IMR-90 (cell line): ENCODE measurements around the gene TKFC. TPM values are rescaled to one million over a fixed set of nuclear protein-coding genes. Genes with fewer than 3 reads are reported as not detected.

Experiments used
- ATAC-seq: fragments of 200-7000 bp; cut with Tn5 transposase; 2 replicates; pipeline ENCODE4 v1.9.1; 2020; ENCODE audit warnings: low read depth, mild to moderate bottlenecking, moderate library complexity
- BruUV-seq: library from RNA; stranded (reverse); fragments of 400-500 nt; replicated peaks from 2 replicates; lab custom pipeline; 2021; lab: Mats Ljungman, UMichigan
- CTCF ChIA-PET: fragments of 300-600 bp; formaldehyde crosslinking; extraction: SDS; loops from one replicate; lab custom pipeline; 2021; ENCODE audit warnings: antibody characterized with exemption; lab: Yijun Ruan, JAX
- POLR2A ChIA-PET: fragments of 300-600 bp; sonication (Branson Sonifier 250); formaldehyde crosslinking; loops from one replicate; lab custom pipeline; 2022; ENCODE audit warnings: antibody characterized with exemption; ENCODE audit not compliant: unreplicated experiment; lab: Charles Lee
- DNase-seq: peaks from one replicate; pipeline ENCODE4 v3.0.0; 2013
- H2AFZ ChIP-seq: replicated peaks from 2 replicates; pipeline ENCODE3; 2013; ENCODE audit warnings: low read length, mild to moderate bottlenecking; ENCODE audit not compliant: poor library complexity
- H2AK5ac ChIP-seq: 2 replicates; pipeline ENCODE4 v1.6.1; 2013; ENCODE audit warnings: low read depth, low read length, inconsistent platforms
- H2AK9ac ChIP-seq: replicated peaks from 2 replicates; pipeline ENCODE3; 2013; ENCODE audit warnings: mild to moderate bottlenecking, low read depth, low read length, moderate library complexity; ENCODE audit not compliant: poor library complexity
- H2BK120ac ChIP-seq: 2 replicates; pipeline ENCODE4 v1.6.1; 2013; ENCODE audit warnings: low read depth, low read length, inconsistent platforms
- H2BK15ac ChIP-seq: 3 replicates; pipeline ENCODE4 v1.6.1; 2013; ENCODE audit warnings: low read depth, low read length, inconsistent platforms
- H2BK20ac ChIP-seq: 2 replicates; pipeline ENCODE4 v1.6.1; 2013; ENCODE audit warnings: low read depth, mild to moderate bottlenecking, inconsistent platforms, low read length, moderate library complexity
- H2BK5ac ChIP-seq: 2 replicates; pipeline ENCODE4 v1.6.1; 2013; ENCODE audit warnings: mild to moderate bottlenecking, low read depth, low read length, inconsistent platforms; ENCODE audit not compliant: poor library complexity, severe bottlenecking
- H3K14ac ChIP-seq: replicated peaks from 2 replicates; pipeline ENCODE4 v1.6.1; 2013; ENCODE audit warnings: low read depth, low read length, inconsistent platforms
- H3K18ac ChIP-seq: 2 replicates; pipeline ENCODE4 v1.6.1; 2013; ENCODE audit warnings: low read depth, low read length, control low read depth
- H3K23ac ChIP-seq: 2 replicates; pipeline ENCODE4 v1.6.1; 2013; ENCODE audit warnings: low read depth, low read length, inconsistent platforms
- H3K27ac ChIP-seq: 2 replicates; pipeline ENCODE4 v1.5.1; 2013; ENCODE audit warnings: mild to moderate bottlenecking, control low read depth, low read length; ENCODE audit not compliant: insufficient read depth
- H3K27me3 ChIP-seq: 2 replicates; pipeline ENCODE4 v1.6.1; 2013; ENCODE audit warnings: low read length; ENCODE audit not compliant: control insufficient read depth, insufficient read depth
- H3K36me3 ChIP-seq: 2 replicates; pipeline ENCODE4 v1.6.1; 2013; ENCODE audit warnings: low read length, mixed read lengths; ENCODE audit not compliant: control insufficient read depth, insufficient read depth
- H3K4ac ChIP-seq: 2 replicates; pipeline ENCODE4 v1.6.1; 2013; ENCODE audit warnings: low read depth, low read length, inconsistent platforms
- H3K4me1 ChIP-seq: 2 replicates; pipeline ENCODE4 v1.6.1; 2013; ENCODE audit warnings: low read length, mixed read lengths; ENCODE audit not compliant: control insufficient read depth, insufficient read depth
- H3K4me2 ChIP-seq: 2 replicates; pipeline ENCODE4 v1.6.1; 2013; ENCODE audit warnings: low read depth, mild to moderate bottlenecking, control low read depth, low read length, moderate library complexity
- H3K4me3 ChIP-seq: 2 replicates; pipeline ENCODE4 v1.5.1; 2013; ENCODE audit warnings: low read depth, mild to moderate bottlenecking, control low read depth, low read length, moderate library complexity; ENCODE audit not compliant: insufficient read depth
- H3K56ac ChIP-seq: 2 replicates; pipeline ENCODE4 v1.6.1; 2013; ENCODE audit warnings: low read length, inconsistent platforms; ENCODE audit not compliant: insufficient read depth; ENCODE audit errors: extremely low read depth
- H3K79me1 ChIP-seq, 2 experiments: 2 replicates each; pipeline ENCODE4 v1.6.1; 2013; ENCODE audit warnings: low read length in 2 of 2, inconsistent platforms in 1 of 2, low read depth in 1 of 2
- H3K9ac ChIP-seq: 2 replicates; pipeline ENCODE4 v1.6.1; 2013; ENCODE audit warnings: low read depth, low read length, control low read depth
- H3K9me1 ChIP-seq: 2 replicates; pipeline ENCODE4 v1.6.1; 2013; ENCODE audit warnings: low read length, inconsistent platforms; ENCODE audit not compliant: insufficient read depth
- H3K9me3 ChIP-seq: 2 replicates; pipeline ENCODE4 v1.6.1; 2013; ENCODE audit warnings: low read length; ENCODE audit not compliant: control insufficient read depth, insufficient read depth
- H4K20me1 ChIP-seq: 2 replicates; pipeline ENCODE4 v1.6.1; 2013; ENCODE audit warnings: low read length, inconsistent platforms; ENCODE audit not compliant: insufficient read depth
- H4K5ac ChIP-seq: 2 replicates; pipeline ENCODE4 v1.6.1; 2013; ENCODE audit warnings: mild to moderate bottlenecking, low read depth, low read length, control low read depth
- H4K8ac ChIP-seq, 2 experiments: 2 replicates each; pipeline ENCODE4 v1.6.1; 2013; ENCODE audit warnings: low read depth in 2 of 2, low read length in 2 of 2, control low read depth in 1 of 2, inconsistent platforms in 1 of 2
- H4K91ac ChIP-seq: 2 replicates; pipeline ENCODE4 v1.6.1; 2013; ENCODE audit warnings: low read depth, low read length, inconsistent platforms; ENCODE audit not compliant: insufficient read depth
- CEBPB ChIP-seq: IDR thresholded peaks from 2 replicates; pipeline ENCODE4 v1.6.1; 2012; ENCODE audit warnings: low read depth, low read length, improper control_type of control experiment
- CHD1 ChIP-seq: IDR thresholded peaks from 2 replicates; pipeline ENCODE4 v1.6.1; 2012; ENCODE audit warnings: low read depth, low read length, improper control_type of control experiment
- FOS ChIP-seq: fragments of 150-350 bp; IDR thresholded peaks from 2 replicates; pipeline ENCODE4 v1.6.1; 2016; ENCODE audit warnings: low read depth, low read length
- NFE2L2 ChIP-seq: fragments of 150-350 bp; IDR thresholded peaks from 2 replicates; pipeline ENCODE4 v1.6.1; 2016; ENCODE audit warnings: low read depth, mild to moderate bottlenecking, low read length
- SMC3 ChIP-seq: fragments of 150-350 bp; IDR thresholded peaks from 2 replicates; pipeline ENCODE4 v1.6.1; 2016; ENCODE audit warnings: low read depth, mild to moderate bottlenecking, antibody characterized with exemption, low read length, moderate library complexity
- USF2 ChIP-seq: fragments of 150-350 bp; IDR thresholded peaks from 2 replicates; pipeline ENCODE4 v1.6.1; 2017; ENCODE audit warnings: mild to moderate bottlenecking, antibody characterized with exemption, low read length, low read depth
- WGBS, 2 experiments: methylation state at CpG; one replicate each; pipeline versions ENCODE4 v1.1.5 to v1.1.7; 2013; ENCODE audit warnings: missing lambda C conversion rate in 2 of 2; ENCODE audit not compliant: insufficient read length in 1 of 2; ENCODE audit errors: extremely low coverage in 2 of 2; 5-methylcytosine and 5-hydroxymethylcytosine counted together
- dilution Hi-C: fragments of 300-500 bp; cut with HindIII; formaldehyde crosslinking; loops from one replicate; pipeline ENCODE4 v1.14.3; 2018; ENCODE audit warnings: low sequenced_read_pairs; ENCODE audit not compliant: unreplicated experiment
- in situ Hi-C: fragments of 300-500 bp; cut with MboI; formaldehyde crosslinking; loops from 3 replicates; pipeline ENCODE4 v1.14.3; 2019; ENCODE audit warnings: low sequenced_read_pairs, inconsistent platforms, mixed read lengths
- intact Hi-C: fragments of 100-400 bp; cut with micrococcal nuclease; formaldehyde crosslinking; loops from 2 replicates; pipeline ENCODE4 v1.10.0; 2022
- polyA plus RNA-seq, 3 experiments: library from polyadenylated mRNA; depleted of rRNA; stranded (reverse); fragments of >200 nt; gene quantifications; 2 replicates each; pipeline ENCODE4 v1.2.3, GENCODE V29; 2012; ENCODE audit warnings: low replicate concordance in 1 of 3
- total RNA-seq: library from RNA; depleted of rRNA; stranded (reverse); fragments of >200 nt; gene quantifications from 2 replicates; pipeline ENCODE4 v1.2.3, GENCODE V29; 2012

TKFC gene
- total and polyA plus RNA-seq, 2 of the 4 experiments (the other 2 are of a cell fraction), result 10.4 to 30.8 TPM

GRCh38 chr11:61352038-61352437, 19.0 kb downstream of the TKFC start:
- no peak overlapping the region for H4K8ac ChIP-seq
- no peak overlapping the region for H2AK9ac ChIP-seq
- H3K9me3 ChIP-seq, result no peaks in the 10 kb centered on the region
- H4K91ac ChIP-seq, result no peak overlapping the region
- no peak overlapping the region for H3K27ac ChIP-seq
- no peak overlapping the region for H2AFZ ChIP-seq
- 95% methylated on average over 5 of the region's 8 CpGs; no CpG with 5 or more reads in 1 of the 2 experiments for WGBS, 2 experiments
- H2BK120ac ChIP-seq, result no peak overlapping the region
- peaks cover 9% of the 10 kb centered on the region for H3K9me1 ChIP-seq
- intact Hi-C loops, result no loop called here
- no TSS peak for BruUV-seq
- H3K27me3 ChIP-seq, result no peaks in the 10 kb centered on the region
- no peak overlapping the region for H4K5ac ChIP-seq
- H3K4ac ChIP-seq, result no peak overlapping the region
- H3K79me1 ChIP-seq, result peaks cover 0 to 2% of the 10 kb centered on the region in 2 experiments; a peak in 2 of 4 replicates
- no peak overlapping the region for H3K56ac ChIP-seq
- CTCF ChIA-PET, result no interaction called here
- no peaks in the 10 kb centered on the region for H3K4me1 ChIP-seq
- DNase-seq, result no peak
- ATAC-seq, result no peak
- no peak overlapping the region for H2BK20ac ChIP-seq
- no peak overlapping the region for H2BK15ac ChIP-seq
- no peak overlapping the region for H3K4me3 ChIP-seq
- POLR2A ChIA-PET, result no interaction called here
- H2BK5ac ChIP-seq, result no peak overlapping the region
- H2AK5ac ChIP-seq, result no peak overlapping the region
- peaks cover 50% of the 10 kb centered on the region for H3K36me3 ChIP-seq
- no peak for TF ChIP-seq FOS
- TF ChIP-seq CEBPB, result 0 out of 2 replicates have a peak, but pooled peaks have one; percentile 6
- TF ChIP-seq USF2, result no peak
- no peak for TF ChIP-seq CHD1
- TF ChIP-seq SMC3, result no peak
- TF ChIP-seq NFE2L2, result no peak
- H3K9ac ChIP-seq, result no peak overlapping the region
- no peak overlapping the region for H3K18ac ChIP-seq
- dilution Hi-C loops, result no loop called here
- H3K14ac ChIP-seq, result no peak overlapping the region
- H4K20me1 ChIP-seq, result no peaks in the 10 kb centered on the region
- in situ Hi-C loops, result no loop called here
- H3K23ac ChIP-seq, result no peak overlapping the region
- no peak overlapping the region for H3K4me2 ChIP-seq
